Activated CD4-positive, alpha-beta T cell treated with anti-CD3 and anti-CD28 coated beads, Interleukin-2, Interleukin-6, amounts not matched to agents 100 ng/mL and 50 ng/mL, durations not matched to agents 16 hours and 8 hours (primary cell): ENCODE measurements around the gene TRIM56.
"Not testable (repeated sequence)": the region's sequence is repeated elsewhere in the genome, so short reads cannot be mapped to it uniquely, and the experiment has no call there.

Experiments
- DNase-seq: peaks from one replicate; pipeline ENCODE4 v3.0.0-alpha.2; 2020

TRIM56 gene

GRCh38 chr7:101089876-101090275, 4.6 kb downstream of the TRIM56 start:
- DNase-seq = no peak

- DNase-seq = not testable (repeated sequence)
These were observed 7.1 kb downstream of the TRIM56 start for GRCh38 chr7:101092266-101092905.

GRCh38 chr7:101093906-101094305, 8.6 kb downstream of the TRIM56 start:
- no peak for DNase-seq

- no peak for DNase-seq
These were observed 9.1 kb downstream of the TRIM56 start for GRCh38 chr7:101094376-101094775.

GRCh38 chr7:101094791-101095375, 9.6 kb downstream of the TRIM56 start:
- DNase-seq = peak; percentile 56

- DNase-seq = no peak
These were observed 11.2 kb downstream of the TRIM56 start for GRCh38 chr7:101096331-101096956.

GRCh38 chr7:101096957-101097347, 11.7 kb downstream of the TRIM56 start:
- no peak for DNase-seq

GRCh38 chr7:101097561-101097960, 12.3 kb downstream of the TRIM56 start:
- DNase-seq = no peak

- peak; percentile 87 for DNase-seq
These were observed 14.9 kb downstream of the TRIM56 start for GRCh38 chr7:101099969-101100781.

GRCh38 chr7:101100858-101101847, 15.9 kb downstream of the TRIM56 start:
- no peak for DNase-seq

GRCh38 chr7:101102026-101102425, 16.7 kb downstream of the TRIM56 start:
- no peak for DNase-seq

- DNase-seq = not testable (repeated sequence)
These were observed 18.4 kb downstream of the TRIM56 start for GRCh38 chr7:101103701-101104100.

GRCh38 chr7:101104193-101104713, 19.0 kb downstream of the TRIM56 start:
- no peak for DNase-seq

- no peak for DNase-seq
These were observed 19.5 kb downstream of the TRIM56 start for GRCh38 chr7:101104799-101105198.

- not testable (repeated sequence) for DNase-seq
These were observed 20.0 kb downstream of the TRIM56 start for GRCh38 chr7:101105248-101105647.

- DNase-seq = no peak
These were observed 21.1 kb downstream of the TRIM56 start for GRCh38 chr7:101106386-101106785.

GRCh38 chr7:101108330-101108857, 23.1 kb downstream of the TRIM56 start:
- no peak for DNase-seq

GRCh38 chr7:101108961-101109360, 23.7 kb downstream of the TRIM56 start:
- no peak for DNase-seq

- DNase-seq = no peak
These were observed 24.1 kb downstream of the TRIM56 start for GRCh38 chr7:101109368-101109767.

- DNase-seq = no peak
These were observed 26.0 kb downstream of the TRIM56 start for GRCh38 chr7:101111261-101111660.

- no peak for DNase-seq
These were observed 27.0 kb downstream of the TRIM56 start for GRCh38 chr7:101112233-101112632.

GRCh38 chr7:101113140-101113539, 27.9 kb downstream of the TRIM56 start:
- DNase-seq = not testable (repeated sequence)
